AG04450 (cell line): ENCODE results near the gene SDK1. TPM values are rescaled to one million over a fixed set of nuclear protein-coding genes. Genes with fewer than 3 reads are reported as not detected.

Experiments
- CTCF ChIA-PET: fragments of 300-600, 350-600 bp; formaldehyde crosslinking; extraction: SDS; loops from one replicate; lab custom pipeline; 2022; ENCODE audit warnings: antibody characterized with exemption, inconsistent platforms; lab: Charles Lee
- POLR2A ChIA-PET: fragments of 350-600 bp; formaldehyde crosslinking; extraction: SDS; loops from one replicate; lab custom pipeline; 2021; ENCODE audit warnings: antibody characterized with exemption, inconsistent platforms; lab: Yijun Ruan, JAX
- DNase-seq: peaks from one replicate; pipeline ENCODE4 v3.0.0-alpha.2; 2011; ENCODE audit warnings: low read depth, low spot score
- H3K27ac ChIP-seq: one replicate; pipeline ENCODE4 v1.5.1; 2012; ENCODE audit warnings: low read depth, low read length, control low read depth
- H3K27me3 ChIP-seq: one replicate; pipeline ENCODE4 v1.6.0; 2012; ENCODE audit warnings: low read length; ENCODE audit not compliant: control insufficient read depth, insufficient read depth
- H3K4me3 ChIP-seq: 2 replicates; pipeline ENCODE4 v1.5.1; 2011; ENCODE audit warnings: mild to moderate bottlenecking, low read depth, low read length, control low read depth
- H3K9me3 ChIP-seq: 2 replicates; pipeline ENCODE4 v1.5.1; 2012; ENCODE audit warnings: low read length; ENCODE audit not compliant: control insufficient read depth, insufficient read depth
- polyA plus RNA-seq: library from polyadenylated mRNA; depleted of rRNA; stranded (reverse); fragments of >200 nt; gene quantifications from 2 replicates; pipeline ENCODE4 v1.2.3, GENCODE V29; 2011
- TF ChIP-seq, protein P1 (sequence below): IDR thresholded peaks from 2 replicates; pipeline ENCODE4 v1.5.1; 2011; ENCODE audit warnings: low read depth, low read length, control low read depth, inconsistent platforms

The SDK1 gene
- polyA plus RNA-seq, 1 experiment, result 2.2 TPM

DNA sequence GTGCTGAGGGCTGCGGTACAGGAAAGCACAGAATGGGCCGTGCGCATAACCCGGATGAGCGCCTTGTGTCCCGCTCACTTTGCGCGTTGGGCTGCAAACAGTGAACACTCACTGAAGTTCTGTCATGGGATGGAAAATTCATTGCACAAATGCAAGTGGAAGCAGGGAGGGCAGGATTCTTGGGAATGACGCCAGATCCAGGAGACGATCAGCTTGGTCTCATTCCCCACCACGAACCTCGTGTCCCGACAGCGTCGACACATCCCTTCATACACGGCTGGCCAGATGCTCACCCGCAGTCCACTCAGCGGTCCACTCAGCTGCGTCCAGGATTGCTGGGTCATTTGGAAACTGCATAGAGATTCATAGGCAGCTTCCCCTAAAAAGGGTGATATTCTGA is 607.1 kb downstream of the SDK1 start:
- Histone ChIP-seq H3K27ac (no peak overlapping the region), H3K9me3 (peaks cover 37% of the 10 kb centered on the region), H3K4me3 (no peak overlapping the region), H3K27me3 (no peaks in the 10 kb centered on the region)
- CTCF ChIA-PET, result no interaction called here
- no peak for DNase-seq
- POLR2A ChIA-PET, result no interaction called here
- TF ChIP-seq, protein P1, sequence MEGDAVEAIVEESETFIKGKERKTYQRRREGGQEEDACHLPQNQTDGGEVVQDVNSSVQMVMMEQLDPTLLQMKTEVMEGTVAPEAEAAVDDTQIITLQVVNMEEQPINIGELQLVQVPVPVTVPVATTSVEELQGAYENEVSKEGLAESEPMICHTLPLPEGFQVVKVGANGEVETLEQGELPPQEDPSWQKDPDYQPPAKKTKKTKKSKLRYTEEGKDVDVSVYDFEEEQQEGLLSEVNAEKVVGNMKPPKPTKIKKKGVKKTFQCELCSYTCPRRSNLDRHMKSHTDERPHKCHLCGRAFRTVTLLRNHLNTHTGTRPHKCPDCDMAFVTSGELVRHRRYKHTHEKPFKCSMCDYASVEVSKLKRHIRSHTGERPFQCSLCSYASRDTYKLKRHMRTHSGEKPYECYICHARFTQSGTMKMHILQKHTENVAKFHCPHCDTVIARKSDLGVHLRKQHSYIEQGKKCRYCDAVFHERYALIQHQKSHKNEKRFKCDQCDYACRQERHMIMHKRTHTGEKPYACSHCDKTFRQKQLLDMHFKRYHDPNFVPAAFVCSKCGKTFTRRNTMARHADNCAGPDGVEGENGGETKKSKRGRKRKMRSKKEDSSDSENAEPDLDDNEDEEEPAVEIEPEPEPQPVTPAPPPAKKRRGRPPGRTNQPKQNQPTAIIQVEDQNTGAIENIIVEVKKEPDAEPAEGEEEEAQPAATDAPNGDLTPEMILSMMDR, result no peak

DNA sequence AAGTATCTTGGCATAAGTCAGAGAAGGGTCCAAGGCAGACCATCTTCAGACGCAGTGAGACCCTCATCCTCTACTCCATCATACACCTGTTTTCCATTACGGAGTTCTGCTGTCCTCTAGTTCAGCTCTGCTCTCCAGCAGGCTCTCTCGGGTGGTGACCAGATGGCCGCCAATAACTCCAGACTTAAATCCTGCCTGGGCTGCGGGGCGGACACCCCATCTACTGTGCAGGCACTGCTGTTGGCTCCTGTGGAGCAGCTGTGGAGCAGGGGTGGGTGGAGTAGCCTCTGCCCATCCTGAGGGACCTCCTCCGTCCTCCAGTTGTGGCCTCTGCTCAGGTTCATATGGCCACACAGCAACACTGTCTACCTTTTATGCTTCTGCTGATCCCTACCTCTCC is 608.1 kb downstream of the SDK1 start:
- Histone ChIP-seq H3K27ac (no peak overlapping the region), H3K9me3 (peaks cover 38% of the 10 kb centered on the region), H3K27me3 (no peaks in the 10 kb centered on the region), H3K4me3 (no peak overlapping the region)
- TF ChIP-seq, protein P1, result no peak
- DNase-seq, result no peak
- ChIA-PET POLR2A (no interaction called here), CTCF (no interaction called here)

DNA sequence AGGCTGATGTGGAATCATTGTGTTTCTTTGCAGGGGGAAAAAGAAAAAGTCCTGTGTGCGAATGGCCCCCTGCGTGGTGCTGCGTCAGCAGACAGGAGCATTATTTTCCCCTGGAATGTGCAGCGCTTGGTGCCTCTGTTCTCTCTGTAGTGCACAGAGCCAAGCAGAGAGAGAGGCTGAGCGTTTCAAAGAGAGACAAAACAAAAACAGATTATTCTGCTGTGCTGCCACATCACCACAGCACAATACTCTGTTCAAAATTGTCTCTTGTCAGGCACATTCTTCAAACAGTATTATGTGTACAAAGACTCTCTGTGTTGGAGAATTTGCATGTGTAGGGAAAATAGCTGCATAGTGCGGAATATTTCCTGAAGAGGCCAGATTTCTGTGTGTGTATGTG is 609.0 kb downstream of the SDK1 start:
- POLR2A ChIA-PET, result no interaction called here
- TF ChIP-seq, protein P1, result no peak
- Histone ChIP-seq H3K9me3 (peaks cover 40% of the 10 kb centered on the region), H3K27ac (no peak overlapping the region), H3K4me3 (no peak overlapping the region), H3K27me3 (no peaks in the 10 kb centered on the region)
- DNase-seq, result no peak
- CTCF ChIA-PET, result no interaction called here

DNA sequence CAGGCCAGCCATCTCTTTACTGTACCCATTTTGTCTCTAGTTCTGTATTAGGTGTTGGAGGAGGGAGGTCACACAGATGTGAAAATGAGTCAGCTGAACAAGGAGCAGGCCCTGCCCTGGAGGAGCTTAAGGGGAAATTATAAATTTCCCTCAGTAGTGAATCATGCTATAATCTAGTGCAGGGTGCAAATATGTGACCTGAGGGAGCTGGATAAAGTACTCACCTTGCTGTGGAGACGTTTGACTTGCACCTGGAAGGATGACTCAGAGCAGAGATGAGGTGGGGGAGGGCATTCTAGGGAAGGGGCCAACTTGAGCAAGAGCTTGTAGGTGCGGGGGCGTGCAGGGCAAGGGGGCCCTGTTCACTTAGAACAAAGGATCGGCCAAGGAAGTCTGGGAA is 610.6 kb downstream of the SDK1 start:
- no peak for DNase-seq
- Histone ChIP-seq H3K9me3 (peaks cover 40% of the 10 kb centered on the region), H3K27me3 (no peaks in the 10 kb centered on the region), H3K27ac (no peak overlapping the region), H3K4me3 (no peak overlapping the region)
- ChIA-PET POLR2A (no interaction called here), CTCF (no interaction called here)
- TF ChIP-seq, protein P1, result no peak

DNA sequence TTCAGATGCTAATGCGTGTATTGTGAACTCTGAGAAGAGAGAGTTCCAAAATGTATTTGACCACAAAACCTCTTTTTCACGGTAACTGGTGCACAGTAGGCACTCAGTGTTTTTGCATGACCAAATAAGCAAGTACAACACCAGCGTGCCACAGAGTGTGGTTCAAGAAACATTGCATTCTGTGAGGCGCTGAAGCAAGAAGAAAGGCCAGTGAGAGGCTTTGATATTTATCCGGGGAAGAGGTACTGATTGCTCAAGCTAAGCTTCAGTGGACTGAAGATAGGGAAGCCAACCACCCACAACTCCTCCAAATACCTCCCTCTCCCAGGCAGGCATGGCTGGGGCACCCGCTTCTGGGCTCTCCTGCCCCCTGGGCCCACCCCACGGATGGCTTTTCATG is 611.2 kb downstream of the SDK1 start:
- ChIA-PET POLR2A (no interaction called here), CTCF (no interaction called here)
- H3K27ac ChIP-seq, result no peak overlapping the region
- no peak overlapping the region for H3K4me3 ChIP-seq
- H3K27me3 ChIP-seq, result no peaks in the 10 kb centered on the region
- TF ChIP-seq, protein P1, result no peak
- no peak for DNase-seq
- H3K9me3 ChIP-seq, result peaks cover 39% of the 10 kb centered on the region
